Measurements from ENCODE around the gene ASF1B.

DNA sequence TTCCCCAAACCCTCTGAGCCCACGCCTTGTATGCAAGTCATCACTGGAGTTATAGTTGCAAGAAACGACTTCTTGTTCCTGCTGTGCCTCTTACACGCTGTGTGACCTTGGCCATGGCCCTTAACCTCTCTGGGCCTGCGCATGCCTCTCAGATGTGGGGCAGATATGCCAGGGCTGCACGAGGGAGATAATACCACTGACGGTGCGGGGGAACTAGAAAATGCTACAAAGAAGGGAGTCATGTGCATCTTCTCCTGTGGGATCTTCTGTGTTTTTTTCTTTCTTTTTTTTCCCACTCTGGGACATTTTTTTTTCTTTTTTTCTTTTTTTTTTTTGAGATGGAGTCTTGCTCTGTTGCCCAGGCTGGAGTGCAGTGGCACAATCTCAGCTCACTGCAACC is 41.5 kb downstream of the ASF1B start:
- TF ChIP-seq, protein P1, sequence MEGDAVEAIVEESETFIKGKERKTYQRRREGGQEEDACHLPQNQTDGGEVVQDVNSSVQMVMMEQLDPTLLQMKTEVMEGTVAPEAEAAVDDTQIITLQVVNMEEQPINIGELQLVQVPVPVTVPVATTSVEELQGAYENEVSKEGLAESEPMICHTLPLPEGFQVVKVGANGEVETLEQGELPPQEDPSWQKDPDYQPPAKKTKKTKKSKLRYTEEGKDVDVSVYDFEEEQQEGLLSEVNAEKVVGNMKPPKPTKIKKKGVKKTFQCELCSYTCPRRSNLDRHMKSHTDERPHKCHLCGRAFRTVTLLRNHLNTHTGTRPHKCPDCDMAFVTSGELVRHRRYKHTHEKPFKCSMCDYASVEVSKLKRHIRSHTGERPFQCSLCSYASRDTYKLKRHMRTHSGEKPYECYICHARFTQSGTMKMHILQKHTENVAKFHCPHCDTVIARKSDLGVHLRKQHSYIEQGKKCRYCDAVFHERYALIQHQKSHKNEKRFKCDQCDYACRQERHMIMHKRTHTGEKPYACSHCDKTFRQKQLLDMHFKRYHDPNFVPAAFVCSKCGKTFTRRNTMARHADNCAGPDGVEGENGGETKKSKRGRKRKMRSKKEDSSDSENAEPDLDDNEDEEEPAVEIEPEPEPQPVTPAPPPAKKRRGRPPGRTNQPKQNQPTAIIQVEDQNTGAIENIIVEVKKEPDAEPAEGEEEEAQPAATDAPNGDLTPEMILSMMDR (conservative IDR thresholded peaks at IDR 0.05; ENCODE audit: low read length), result no peak
- no peak for TF ChIP-seq EZH2phosphoT487 (IDR thresholded peaks at IDR 0.05; ENCODE audit: borderline replicate concordance, low read depth, low read length)
